NCI-H2107 (cell line): ENCODE data around the gene NOTO.
A peak's percentile ranks its signal among the peaks of the same experiment; 100 is the strongest.
"Not testable (repeated sequence)": the region's sequence is repeated elsewhere in the genome, so short reads cannot be mapped to it uniquely, and the experiment has no call there.

Source experiments
- DNase-seq: peaks from one replicate; lab custom pipeline; 2025; lab: John Stamatoyannopoulos, UW

The NOTO gene, protein sequence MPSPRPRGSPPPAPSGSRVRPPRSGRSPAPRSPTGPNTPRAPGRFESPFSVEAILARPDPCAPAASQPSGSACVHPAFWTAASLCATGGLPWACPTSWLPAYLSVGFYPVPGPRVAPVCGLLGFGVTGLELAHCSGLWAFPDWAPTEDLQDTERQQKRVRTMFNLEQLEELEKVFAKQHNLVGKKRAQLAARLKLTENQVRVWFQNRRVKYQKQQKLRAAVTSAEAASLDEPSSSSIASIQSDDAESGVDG

DNA sequence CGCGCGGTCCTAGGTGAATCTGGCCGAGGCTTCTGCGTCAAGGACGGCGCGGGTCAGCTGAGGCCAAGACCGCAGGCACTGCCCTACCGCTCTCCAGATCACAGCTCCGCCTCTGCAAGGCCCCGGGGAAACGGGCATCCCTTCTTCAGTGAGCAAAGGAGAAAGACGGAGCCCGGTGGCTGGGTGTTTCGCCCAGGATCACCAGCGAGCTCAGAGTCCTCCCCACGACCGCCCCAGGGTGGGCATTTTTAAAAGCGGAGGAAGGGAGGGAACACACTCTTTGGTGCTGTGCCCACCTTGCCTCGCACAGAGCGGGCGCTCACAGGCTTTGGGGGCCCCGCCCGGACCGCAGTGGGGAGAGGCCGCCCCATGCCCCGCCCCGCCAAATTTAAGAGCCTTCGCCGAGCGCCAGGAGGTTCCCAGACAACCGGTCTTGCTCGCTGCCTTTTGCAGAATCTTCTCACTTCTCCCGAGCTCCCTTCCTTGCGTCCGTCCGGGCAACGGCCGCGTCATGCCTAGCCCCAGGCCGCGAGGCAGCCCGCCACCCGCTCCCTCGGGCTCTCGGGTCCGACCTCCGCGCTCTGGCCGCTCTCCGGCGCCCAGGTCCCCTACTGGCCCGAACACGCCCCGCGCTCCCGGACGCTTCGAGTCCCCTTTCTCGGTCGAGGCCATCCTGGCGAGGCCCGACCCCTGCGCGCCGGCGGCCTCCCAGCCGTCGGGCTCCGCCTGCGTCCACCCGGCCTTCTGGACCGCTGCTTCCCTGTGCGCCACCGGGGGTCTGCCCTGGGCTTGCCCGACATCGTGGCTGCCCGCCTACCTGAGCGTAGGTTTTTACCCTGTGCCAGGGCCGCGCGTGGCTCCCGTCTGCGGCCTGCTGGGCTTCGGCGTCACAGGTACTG, at the start of gene NOTO:
Gene NOTO (plus strand): TSS at position 419 of the 899 bp plus-strand sequence. CDS start 93 bp downstream, at position 512.
- no peak for DNase-seq

DNA sequence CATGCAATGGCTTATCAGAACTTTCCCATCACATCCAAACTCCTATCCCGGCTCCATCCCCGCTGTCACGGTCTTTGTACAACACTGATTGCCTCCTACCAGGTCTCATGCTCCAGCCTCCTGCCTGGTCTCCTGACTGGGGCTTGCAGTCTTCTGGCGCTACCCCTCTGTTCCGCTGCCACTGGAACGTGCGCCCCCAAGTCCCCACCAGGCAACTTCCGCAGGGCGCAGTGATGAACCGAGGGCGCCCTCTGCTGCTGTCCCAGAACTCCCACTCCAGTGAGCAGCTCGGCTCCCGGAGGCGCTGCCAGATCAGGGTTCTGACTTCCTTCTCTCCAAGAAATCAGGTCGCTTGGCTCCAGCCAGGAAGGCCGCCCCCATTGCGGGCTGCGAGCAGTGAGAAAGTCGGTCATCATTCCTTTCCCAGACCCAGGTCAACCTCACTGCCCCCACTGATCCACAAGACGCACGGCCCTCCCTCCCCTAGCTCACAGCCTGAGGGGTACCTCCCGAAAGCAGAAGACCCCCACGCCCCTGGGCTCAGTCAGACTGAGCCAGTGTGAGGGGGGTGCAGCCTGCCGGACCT, 45.7 kb upstream of the NOTO start:
- DNase-seq, result peak; percentile 27

DNA sequence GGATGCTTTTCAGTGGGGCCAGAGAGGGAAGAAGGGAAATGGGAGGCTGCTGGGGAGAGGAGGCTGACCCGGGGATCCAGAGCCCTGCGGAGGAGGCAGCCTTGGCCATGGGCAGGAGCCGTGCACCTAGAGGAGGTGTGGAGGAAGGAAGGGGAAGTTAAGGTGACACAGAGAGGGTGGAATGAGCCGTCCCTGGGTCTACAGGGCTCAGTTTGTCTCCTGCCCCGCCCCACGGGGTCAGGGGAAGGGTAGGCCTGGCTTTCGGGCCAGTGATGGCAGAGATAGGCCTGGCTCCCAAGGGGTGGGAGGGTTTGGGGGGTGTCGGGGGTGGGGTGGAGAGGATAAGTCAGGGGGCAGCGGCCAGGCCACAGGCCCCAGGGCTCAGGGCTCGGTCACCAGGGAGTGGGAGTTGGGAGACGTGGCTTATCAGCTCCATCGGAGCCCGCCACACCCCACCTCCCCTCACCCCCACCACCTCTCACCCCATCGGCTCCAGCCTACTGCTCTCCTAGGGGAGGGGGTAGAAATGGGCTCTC, 39.5 kb upstream of the NOTO start:
- DNase-seq, result no peak

DNA sequence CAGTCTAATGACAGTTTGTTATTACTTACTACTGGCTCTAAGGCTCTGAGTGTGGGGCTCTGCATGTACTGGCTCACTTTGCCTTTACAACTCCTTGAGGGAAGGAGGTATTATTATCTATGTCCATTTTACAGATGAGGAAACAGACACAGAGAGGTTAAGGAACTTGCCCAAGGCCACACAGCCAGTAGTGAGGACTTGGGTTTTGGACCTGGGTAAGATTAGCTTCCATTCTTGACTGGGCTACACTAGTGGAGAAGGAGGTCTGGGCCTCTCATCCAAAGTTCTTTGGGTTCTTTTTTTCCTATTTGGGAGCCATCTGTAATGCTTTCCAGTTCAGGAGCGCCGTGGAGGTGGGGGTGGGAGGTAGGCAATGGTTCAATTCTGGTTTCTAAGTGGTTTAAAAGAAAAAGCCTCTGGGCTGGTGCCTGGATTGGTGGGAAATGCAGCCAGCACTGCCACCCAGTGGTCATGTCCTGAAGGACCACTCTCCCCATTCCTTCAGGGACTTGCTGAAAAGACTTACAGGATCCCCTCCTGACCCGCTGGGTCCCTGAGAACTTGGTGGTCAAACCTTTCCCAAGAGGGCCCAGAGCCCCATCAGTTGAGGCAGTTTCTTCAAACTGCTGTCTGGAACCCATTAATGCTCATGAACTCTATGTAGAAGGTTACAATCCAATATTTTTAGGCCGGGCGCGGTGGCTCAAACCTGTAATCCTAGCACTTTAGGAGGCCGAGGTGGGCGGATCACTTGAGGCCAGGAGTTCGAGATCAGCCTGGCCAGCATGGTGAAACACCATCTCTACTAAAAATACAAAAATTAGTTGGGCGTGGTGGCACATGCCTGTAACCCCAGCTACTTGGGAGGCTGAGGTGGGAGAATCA, 38.6 kb upstream of the NOTO start:
- DNase-seq, result peak; percentile 27

DNA sequence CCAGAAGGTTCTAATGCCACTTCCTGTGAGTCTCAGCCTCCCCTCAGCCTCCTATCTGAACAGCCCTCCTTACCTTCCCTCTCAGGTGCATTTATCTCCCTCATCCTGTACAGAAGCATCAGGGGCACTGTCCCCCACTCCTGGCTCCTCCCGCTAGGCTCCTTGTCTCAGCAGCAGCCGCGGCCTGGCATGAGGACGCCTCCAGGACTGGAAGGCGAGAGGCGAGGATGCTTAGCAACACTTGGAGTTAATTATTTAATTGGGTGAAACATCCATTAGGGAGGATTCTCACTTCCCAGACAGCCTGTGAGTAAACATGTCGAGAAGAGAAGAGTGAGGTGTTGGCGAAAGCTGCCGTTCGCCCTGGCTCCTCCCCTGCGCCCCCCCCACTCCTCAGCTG, 36.4 kb upstream of the NOTO start:
- not testable (repeated sequence) for DNase-seq

DNA sequence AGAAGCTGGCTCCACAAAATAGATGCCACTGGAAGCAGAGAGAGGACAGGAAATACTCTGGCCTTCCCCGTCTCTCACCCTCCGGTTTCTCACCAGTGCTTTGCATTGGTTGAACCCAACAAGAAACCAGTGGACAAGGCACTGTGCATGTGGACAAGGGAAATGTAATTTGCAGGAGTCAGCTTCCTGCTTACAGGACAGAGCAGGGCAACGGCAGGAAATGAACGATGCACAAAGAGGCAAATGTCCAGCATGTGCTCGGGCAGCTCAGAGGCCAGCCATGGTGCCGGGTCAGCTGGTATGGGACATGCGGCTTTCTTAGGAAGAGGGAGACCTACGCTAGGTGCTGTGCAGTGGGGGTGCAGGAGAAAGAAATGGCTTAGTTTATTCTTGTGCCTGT, 35.6 kb upstream of the NOTO start:
- not testable (repeated sequence) for DNase-seq

DNA sequence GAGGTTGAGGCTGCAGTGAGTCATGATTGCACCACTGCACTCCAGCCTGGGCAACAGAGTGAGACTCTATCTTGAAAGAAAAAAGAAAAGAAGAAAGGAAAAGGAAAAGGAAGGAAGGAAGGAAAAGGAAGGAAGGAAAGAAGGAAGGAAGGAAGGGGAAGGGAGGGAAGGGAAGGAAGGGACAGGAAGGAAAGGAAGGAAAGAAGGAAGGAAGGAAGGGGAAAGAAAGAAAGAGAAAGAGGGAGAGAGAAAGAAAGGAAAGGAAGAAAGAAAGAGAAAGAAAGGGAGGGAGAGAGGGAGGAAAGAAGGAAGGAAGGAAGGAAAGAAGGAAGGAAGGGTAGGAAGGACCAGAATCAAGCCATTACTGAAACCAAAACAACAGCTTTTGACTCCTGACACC, 34.0 kb upstream of the NOTO start:
- DNase-seq, result not testable (repeated sequence)

DNA sequence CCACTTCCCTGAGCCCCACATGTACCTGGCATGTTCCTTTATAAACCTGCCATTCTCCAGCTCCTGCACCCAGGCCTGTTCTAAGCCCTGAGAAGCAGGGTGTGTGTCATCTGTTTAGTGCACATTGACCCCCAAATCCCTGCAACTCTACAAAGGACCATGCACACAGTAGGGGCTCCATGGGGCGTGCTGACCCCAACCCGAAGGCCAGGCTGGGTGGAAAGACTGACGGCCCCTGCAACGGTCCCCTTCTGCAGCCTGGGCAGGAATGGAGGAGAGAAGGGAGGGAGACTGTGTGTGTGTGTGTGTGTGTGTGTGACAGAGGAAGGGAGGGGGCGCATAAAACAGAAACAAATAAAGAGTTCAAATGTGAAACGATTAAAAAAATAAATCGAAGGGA, 32.0 kb upstream of the NOTO start:
- DNase-seq, result not testable (repeated sequence)

DNA sequence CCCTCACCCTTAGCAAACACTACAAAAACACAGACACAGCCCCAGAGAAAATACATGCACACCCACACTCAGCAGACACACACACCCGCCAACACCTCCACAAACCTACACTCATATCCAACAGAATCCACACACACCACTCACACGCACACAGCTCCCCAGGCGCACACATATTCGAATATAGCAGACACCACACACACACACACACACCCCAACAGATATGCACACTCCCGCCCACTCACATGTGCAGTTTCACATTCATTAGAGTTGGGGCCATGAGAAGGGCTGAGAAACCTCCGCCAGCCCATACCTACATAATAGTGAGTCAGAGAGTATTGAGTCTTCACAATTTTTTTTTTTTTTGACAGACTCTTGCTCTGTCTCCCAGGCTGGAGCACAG, 29.4 kb upstream of the NOTO start:
- DNase-seq, result no peak

DNA sequence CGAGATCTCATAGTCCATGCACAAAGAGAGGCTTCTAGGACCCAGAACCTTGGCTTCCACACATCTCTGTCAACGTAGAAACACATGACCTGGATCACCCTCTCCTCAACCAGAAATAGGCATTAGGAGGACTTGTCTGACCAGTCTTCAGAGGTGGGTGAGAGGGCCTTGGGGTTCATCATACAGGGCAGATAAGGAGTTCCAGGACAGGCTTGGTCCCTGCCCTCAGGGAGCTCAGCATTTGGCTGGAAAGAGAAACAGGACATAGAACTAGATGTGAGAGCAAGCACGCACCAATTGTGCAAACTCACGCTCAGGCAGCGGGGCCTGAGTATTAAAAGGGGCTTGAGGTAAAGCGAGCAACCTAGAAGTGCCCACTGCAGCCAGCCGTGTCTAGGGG, 28.6 kb upstream of the NOTO start:
- DNase-seq, result no peak

DNA sequence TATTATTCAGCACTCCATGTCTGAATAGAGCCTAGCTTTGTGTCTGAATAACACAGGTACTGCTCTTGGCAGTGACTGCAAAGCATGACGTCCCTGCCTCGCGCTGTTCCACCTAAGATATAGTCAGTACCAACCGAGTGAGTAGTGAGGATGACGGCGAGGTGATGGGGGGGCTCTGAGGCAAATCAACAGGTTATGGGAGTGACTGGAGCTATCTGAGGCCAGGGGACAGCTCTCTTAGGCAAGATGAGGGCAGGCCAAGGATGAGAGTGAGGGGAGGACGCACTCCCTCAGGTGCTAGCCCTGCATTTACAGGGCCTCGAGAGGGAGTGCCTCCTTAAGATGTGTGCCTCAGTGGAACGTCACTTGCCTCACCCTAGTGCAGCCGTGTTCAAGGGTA, 28.1 kb upstream of the NOTO start:
- DNase-seq, result no peak

DNA sequence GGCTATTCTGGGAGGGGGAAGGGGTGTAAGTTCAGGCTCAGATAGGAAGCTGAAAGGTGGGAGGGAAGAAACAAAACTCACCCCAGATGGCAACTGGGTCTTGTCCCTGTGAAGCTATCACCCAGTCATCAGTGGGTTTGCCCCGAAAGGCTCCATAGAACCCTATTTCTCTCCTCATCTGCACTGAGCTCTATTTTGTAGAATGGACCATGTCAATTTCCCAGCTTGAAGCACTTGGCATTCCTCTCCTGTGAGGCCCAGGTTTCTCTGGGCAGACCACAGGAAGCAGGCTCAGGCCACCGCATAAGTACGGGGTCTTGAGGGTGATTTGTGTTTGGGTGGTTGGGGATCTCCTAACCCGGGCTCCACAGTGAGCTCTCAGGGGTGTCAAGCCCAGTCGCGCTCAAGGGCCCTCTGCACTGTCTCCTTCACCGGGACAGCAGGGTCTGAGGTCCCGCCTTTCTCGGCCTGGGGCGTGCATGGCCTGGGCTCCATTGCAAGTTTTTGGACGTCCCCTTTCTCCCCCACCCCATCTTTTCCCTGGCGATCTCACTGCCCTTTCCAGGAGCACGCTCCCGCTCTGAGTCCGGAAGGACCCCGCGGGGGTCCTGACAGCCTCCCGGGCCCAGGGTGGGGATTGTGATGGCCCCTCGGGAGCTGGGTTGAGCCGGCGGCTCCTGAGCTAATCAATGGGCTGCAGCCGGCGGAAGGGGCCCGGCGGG, 27.3 kb upstream of the NOTO start:
- no peak for DNase-seq

DNA sequence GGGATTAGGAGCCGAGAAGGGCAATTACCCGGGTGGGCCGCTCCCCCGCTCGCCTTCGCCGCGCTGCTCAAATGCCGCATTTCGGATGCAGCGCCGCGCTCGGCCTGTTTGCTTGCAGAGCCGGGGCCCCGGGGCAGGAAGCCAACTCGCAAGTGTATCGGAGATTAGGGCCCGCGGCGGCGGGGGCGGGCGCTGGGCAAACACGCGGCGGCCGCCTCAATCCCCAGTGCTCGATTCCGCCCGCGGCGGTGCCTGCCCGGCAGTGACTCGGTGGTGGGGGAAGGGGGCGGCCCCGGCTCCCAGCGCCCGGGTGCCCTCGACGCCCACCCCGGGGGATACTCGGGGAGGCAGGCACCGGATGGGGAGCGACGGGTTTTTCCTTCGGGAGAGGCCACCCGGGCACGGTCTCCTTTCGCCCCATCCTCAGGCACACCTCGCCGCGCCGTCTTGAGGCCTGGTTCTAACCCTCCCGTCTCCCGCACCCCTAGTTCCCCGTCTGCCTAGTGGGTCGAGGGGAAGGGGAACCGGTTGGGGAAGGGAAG, 26.6 kb upstream of the NOTO start:
- DNase-seq, result peak; percentile 9

DNA sequence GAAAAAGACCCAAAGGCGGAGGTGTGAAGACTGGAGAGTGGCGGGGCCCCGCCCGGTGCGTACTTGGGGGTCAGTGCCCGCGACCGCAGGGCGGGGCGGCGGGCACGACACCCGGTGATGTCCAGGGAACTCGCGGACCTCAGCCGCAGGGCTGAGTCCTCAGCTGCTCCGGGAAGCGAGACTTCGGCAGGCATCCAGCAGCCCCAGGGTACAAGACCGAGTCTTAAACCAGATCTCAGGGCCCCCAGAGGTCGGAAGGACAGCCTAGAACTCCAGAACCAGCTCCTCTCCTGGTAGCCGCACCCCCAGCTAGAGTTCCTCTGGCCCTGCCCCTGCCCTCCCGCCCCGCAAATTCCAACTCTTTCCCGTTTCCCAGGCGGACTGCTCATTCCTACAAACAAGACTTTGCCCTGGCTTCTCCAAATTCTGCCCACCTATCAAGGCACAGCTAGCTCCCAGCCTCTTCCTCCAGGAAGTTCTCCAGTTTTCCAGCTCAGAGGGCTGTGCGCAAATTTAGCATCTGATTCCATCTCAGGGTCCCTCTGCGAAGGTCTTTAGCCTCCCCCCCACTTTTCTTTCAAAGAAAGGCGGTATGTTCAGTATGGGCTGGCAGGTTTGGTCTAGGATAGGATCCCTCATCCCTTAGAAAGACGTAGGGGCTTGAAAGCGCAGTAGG, 26.0 kb upstream of the NOTO start:
- no peak for DNase-seq

DNA sequence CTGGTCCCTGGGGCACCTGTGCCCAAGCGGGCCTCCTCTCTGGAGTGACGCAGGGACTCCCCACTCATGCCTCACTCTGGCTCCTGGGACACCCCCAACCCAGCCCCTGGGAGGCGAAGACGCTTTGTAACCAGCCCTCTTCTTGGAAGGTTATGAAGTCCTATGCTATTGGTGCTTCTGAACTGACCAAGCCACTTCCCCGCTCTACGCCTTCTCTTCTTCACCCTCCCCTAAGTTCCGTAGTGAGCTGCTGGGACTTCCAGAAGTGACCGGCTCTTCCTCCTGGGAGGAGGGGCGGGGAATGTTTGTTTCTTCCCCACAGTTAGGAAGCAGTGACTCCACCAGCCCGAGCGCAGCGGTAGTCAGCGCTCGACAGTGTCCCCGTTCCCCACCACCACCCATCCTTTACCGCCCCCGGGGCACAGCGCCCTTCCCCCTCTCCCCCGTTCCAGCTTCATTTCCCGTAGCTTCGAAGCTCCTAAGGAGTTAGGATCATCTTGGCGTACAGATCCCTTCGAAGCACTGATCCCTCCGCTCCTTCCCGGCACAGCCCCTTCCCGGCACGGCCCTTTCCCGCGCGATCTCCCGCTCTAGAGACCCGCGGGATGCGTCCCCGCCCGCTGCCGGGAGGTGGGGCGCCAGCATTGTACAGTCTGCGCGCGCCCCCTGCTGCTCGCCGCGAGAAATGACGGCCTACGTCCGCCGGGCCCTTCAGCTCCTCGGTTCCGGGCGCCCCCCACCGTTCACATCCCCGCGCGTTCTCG, 25.3 kb upstream of the NOTO start:
- peak; percentile 80 for DNase-seq

DNA sequence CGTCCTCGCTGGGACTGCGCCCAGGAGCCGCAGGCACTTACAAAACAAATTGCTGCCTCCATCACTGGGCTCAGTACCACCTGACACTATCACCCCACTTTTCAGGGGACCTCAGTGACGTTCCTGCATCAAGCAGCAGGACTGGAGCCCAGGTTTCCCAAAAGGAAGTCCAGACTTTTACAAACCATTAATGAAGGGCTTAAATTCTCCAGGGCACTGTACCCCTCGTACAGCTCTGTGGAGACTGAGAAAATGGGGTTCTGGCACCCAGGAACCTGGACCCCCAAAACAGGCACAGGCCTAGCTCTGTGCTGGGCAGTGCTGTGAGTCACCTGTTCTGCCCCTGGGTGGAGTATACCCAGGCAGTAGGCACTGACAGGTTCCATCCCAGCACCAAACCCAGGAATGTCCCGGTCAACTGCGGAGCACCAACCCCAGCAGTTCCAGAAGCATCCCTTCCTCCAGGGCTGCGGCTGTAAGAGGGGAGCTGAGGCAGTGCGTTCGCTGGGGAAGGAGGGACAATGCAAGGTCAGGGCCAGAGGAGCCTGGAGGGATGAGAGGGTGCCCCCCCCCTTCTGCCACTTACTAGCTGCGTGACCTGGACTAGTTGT, 24.6 kb upstream of the NOTO start:
- no peak for DNase-seq

DNA sequence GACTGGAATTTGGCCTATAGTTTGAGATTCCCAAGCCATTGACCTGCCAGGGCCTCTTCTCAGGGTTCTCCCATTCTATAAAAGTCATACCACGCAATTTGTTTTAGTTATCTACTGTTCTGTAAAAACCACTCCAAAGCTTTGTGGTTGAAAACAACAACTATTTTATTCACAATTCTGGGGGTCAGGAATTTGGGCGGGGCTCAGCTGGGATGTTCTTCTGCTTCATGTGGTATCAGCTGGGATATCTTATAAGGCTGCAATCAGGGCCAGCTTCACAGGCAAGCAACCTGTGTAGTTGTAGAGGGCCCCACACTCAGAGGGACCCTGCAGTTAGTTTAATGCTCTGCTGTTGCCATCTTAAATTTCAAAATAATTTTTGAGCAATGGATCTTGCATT, 16.4 kb upstream of the NOTO start:
- DNase-seq, result no peak

DNA sequence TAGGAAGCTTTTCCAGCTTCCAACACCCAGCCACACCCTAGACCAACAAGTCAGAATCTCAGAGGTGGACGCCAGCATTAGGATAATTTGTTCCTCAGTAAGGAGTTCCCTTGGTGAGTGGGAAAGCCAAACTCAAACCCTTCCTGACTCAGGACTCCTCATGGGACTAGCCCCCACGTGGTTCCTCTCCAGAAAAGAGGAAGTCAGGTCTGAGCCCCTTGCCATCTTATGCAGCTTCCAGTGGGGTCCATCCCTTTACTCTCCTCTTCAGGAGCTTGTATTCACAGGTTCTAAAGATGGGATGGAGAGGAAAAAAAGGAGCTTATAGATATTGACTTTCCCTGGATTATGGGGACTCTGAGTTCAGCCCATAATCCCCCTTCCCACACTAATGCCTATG, 14.8 kb upstream of the NOTO start:
- no peak for DNase-seq

DNA sequence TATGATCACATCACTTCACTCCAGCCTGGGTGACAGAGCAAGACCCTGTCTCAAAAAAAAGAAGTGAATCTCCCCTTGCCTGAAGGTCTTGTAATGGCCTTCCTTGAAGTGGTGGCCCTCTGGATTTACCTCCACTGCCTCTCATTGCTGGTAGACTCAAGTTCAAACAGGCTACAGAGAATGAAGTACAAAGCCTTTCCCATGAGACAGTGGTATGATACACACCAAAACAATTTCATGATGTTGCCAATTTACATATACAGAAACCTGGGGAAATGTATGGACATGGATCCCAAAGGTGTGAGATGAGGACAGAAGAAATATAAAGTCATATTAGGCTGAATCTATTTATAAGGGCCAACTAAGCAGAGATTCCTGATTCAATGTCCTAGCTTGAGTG, 4.8 kb upstream of the NOTO start:
- no peak for DNase-seq
